Measurements from ENCODE around the gene C6orf141. TPM values are rescaled to one million over a fixed set of nuclear protein-coding genes. Genes with fewer than 3 reads are reported as not detected.

The C6orf141 gene
- 0.15 TPM for total RNA-seq (2021; ENCODE audit: unreplicated experiment)
- polyA plus RNA-seq (2012; ENCODE audit: insufficient read length) = not detected
- Bru-seq, nascent RNA = percentile 19 among the genes with signal in this experiment
- not detected for BruChase-seq, experiment 1, labeled RNA remaining after a 2-hour chase
- BruChase-seq, experiment 2, labeled RNA remaining after a 6-hour chase = not detected
- long read RNA-seq = 0 reads

DNA sequence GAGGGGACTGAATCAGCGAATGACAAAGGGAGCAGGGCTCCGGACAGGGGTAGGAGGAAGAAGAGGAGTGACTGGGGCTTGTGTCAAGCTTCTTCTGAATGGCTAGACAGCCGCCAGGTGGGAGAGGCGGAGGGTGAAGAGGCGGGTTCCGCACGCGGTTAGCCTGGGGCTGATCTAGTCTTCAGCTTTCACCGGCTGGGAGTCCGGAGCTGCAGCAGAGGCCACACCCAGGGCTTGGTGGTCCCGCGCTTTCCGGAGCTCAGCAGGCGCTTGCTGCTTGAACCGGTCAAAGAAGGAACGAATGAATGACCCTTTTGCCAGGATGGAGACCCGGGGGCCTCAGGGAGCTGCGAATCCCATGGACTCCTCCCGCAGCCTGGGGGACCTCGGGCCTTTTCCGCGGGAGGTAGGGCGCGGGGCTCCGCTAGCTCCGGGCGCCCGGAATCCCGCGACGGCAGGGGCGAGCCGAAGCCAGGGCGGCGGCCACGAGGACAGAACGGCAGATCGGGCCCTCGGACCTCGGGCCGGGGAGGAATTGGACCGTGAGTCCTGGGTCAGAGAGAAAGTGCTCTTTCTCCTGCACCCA, at the start of gene C6orf141:
TSS of gene C6orf141 (plus strand) at position 177 of the 586 bp plus-strand sequence. CDS start at position 302, 125 bp downstream.
- no TSS peak for BruUV-seq (replicated peaks)
- Histone ChIP-seq H3K27me3 (ENCODE audit: control insufficient read depth, insufficient read depth, low read length) (peaks cover 7% of the 10 kb centered on the region; the same call in 1 of the 2 replicates), H3K4me1 (ENCODE audit: control insufficient read depth, insufficient read depth, low read length) (no peaks in the 10 kb centered on the region; the same call in 1 of the 2 replicates), H3K9me3 (ENCODE audit: control insufficient read depth, insufficient read depth, low read depth, low read length) (no peaks in the 10 kb centered on the region), H3K4me3 (ENCODE audit: low read depth in 2 of 2, low read length in 2 of 2) (peak within 1 kb of the TSS; percentile 27 to 61), H3K36me3 (ENCODE audit: control insufficient read depth, insufficient read depth, low read length) (no peaks in the 10 kb centered on the region), H3K27ac (ENCODE audit: low read length) (no peak within 1 kb of the TSS)
- ChIA-PET CTCF (interaction anchor here (1.3 kb wide), 1 partner anchor 19 kb away, joined by 3 read pairs; no protein-coding TSS in a partner anchor), POLR2A (no interaction called here)
- DNase-seq (ENCODE audit: low read depth, low spot score) (no peak), ATAC-seq (peak; percentile 77)
- TF ChIP-seq SIN3A (IDR thresholded peaks at IDR 0.05; ENCODE audit: borderline replicate concordance, insufficient read depth, low read depth, low read length) (no peak), POLR2AphosphoS5 (IDR thresholded peaks at IDR 0.05; ENCODE audit: low read depth, low read length) (no peak), TCF7L2 (IDR thresholded peaks at IDR 0.05; ENCODE audit: low read depth, low read length) (no peak)
- TF ChIP-seq, protein P1, sequence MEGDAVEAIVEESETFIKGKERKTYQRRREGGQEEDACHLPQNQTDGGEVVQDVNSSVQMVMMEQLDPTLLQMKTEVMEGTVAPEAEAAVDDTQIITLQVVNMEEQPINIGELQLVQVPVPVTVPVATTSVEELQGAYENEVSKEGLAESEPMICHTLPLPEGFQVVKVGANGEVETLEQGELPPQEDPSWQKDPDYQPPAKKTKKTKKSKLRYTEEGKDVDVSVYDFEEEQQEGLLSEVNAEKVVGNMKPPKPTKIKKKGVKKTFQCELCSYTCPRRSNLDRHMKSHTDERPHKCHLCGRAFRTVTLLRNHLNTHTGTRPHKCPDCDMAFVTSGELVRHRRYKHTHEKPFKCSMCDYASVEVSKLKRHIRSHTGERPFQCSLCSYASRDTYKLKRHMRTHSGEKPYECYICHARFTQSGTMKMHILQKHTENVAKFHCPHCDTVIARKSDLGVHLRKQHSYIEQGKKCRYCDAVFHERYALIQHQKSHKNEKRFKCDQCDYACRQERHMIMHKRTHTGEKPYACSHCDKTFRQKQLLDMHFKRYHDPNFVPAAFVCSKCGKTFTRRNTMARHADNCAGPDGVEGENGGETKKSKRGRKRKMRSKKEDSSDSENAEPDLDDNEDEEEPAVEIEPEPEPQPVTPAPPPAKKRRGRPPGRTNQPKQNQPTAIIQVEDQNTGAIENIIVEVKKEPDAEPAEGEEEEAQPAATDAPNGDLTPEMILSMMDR (IDR thresholded peaks at IDR 0.05) = no peak
- TF ChIP-seq, protein P2, sequence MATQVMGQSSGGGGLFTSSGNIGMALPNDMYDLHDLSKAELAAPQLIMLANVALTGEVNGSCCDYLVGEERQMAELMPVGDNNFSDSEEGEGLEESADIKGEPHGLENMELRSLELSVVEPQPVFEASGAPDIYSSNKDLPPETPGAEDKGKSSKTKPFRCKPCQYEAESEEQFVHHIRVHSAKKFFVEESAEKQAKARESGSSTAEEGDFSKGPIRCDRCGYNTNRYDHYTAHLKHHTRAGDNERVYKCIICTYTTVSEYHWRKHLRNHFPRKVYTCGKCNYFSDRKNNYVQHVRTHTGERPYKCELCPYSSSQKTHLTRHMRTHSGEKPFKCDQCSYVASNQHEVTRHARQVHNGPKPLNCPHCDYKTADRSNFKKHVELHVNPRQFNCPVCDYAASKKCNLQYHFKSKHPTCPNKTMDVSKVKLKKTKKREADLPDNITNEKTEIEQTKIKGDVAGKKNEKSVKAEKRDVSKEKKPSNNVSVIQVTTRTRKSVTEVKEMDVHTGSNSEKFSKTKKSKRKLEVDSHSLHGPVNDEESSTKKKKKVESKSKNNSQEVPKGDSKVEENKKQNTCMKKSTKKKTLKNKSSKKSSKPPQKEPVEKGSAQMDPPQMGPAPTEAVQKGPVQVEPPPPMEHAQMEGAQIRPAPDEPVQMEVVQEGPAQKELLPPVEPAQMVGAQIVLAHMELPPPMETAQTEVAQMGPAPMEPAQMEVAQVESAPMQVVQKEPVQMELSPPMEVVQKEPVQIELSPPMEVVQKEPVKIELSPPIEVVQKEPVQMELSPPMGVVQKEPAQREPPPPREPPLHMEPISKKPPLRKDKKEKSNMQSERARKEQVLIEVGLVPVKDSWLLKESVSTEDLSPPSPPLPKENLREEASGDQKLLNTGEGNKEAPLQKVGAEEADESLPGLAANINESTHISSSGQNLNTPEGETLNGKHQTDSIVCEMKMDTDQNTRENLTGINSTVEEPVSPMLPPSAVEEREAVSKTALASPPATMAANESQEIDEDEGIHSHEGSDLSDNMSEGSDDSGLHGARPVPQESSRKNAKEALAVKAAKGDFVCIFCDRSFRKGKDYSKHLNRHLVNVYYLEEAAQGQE (IDR thresholded peaks at IDR 0.05; ENCODE audit: insufficient read depth in 1 of 2, low read depth in 2 of 2, low read length in 1 of 2) = no peak
- intact Hi-C loops (cut with micrococcal nuclease; ENCODE audit: unreplicated experiment) (no loop called here), in situ Hi-C loops (cut with HindIII; ENCODE audit: low pct_unique_long_range_greater_than_20kb, low sequenced_read_pairs) (no loop called here)

DNA sequence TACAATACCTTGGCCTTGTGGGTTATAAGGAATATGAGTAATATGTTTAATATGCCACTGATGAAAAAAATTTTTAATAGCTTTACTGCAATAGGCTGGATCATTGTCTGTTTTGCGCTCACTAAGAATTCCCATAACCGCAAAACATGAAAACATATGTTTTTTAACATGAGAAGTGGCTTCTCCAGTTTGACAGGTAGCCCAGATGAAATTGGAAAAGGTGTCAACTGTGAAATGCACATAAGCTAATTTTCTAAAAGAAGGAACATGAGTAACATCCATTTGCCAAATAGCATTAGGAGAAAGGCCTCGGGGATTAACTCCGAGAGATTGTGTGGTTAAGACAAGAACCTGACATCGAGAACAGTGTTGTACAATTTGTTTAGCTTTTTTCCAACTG, 45.8 kb upstream of the C6orf141 start:
- H3K4me3 ChIP-seq (ENCODE audit: low read depth in 2 of 2, low read length in 2 of 2) = no peak overlapping the region
- no peaks in the 10 kb centered on the region for H3K9me3 ChIP-seq (ENCODE audit: control insufficient read depth, insufficient read depth, low read depth, low read length)
- no peak for TF ChIP-seq TCF7L2 (IDR thresholded peaks at IDR 0.05; ENCODE audit: low read depth, low read length)
- TF ChIP-seq POLR2AphosphoS5 (IDR thresholded peaks at IDR 0.05; ENCODE audit: low read depth, low read length) = no peak
- TF ChIP-seq SIN3A (IDR thresholded peaks at IDR 0.05; ENCODE audit: borderline replicate concordance, insufficient read depth, low read depth, low read length) = no peak
- TF ChIP-seq, protein P2 (IDR thresholded peaks at IDR 0.05; ENCODE audit: insufficient read depth in 1 of 2, low read depth in 2 of 2, low read length in 1 of 2) = no peak
- in situ Hi-C loops (cut with HindIII; ENCODE audit: low pct_unique_long_range_greater_than_20kb, low sequenced_read_pairs) (no loop called here), intact Hi-C loops (cut with micrococcal nuclease; ENCODE audit: unreplicated experiment) (no loop called here)
- DNase-seq (ENCODE audit: low read depth, low spot score) (no peak), ATAC-seq (no peak)
- BruUV-seq (replicated peaks) = no TSS peak
- CTCF ChIA-PET = no interaction called here
- no peaks in the 10 kb centered on the region for H3K4me1 ChIP-seq (ENCODE audit: control insufficient read depth, insufficient read depth, low read length)
- H3K27ac ChIP-seq (ENCODE audit: low read length) = no peak overlapping the region
- no peaks in the 10 kb centered on the region for H3K36me3 ChIP-seq (ENCODE audit: control insufficient read depth, insufficient read depth, low read length)
- no peaks in the 10 kb centered on the region for H3K27me3 ChIP-seq (ENCODE audit: control insufficient read depth, insufficient read depth, low read length)
- POLR2A ChIA-PET = no interaction called here
